IPS-15b (cell line): ENCODE data around the gene PSMB7.

Source experiments
- H3K27me3 ChIP-seq: one replicate; pipeline ENCODE4 v1.6.1; 2013; ENCODE audit warnings: low read length; ENCODE audit not compliant: control insufficient read depth, insufficient read depth
- H3K36me3 ChIP-seq: one replicate; pipeline ENCODE4 v1.6.1; 2013; ENCODE audit warnings: low read length; ENCODE audit not compliant: control insufficient read depth, insufficient read depth
- H3K4me1 ChIP-seq: one replicate; pipeline ENCODE4 v1.6.1; 2013; ENCODE audit warnings: mild to moderate bottlenecking, low read length; ENCODE audit not compliant: control insufficient read depth, insufficient read depth
- H3K4me3 ChIP-seq: one replicate; pipeline ENCODE4 v1.5.1; 2013; ENCODE audit warnings: low read depth, low read length
- H3K9ac ChIP-seq: one replicate; pipeline ENCODE4 v1.6.1; 2013; ENCODE audit warnings: low read depth, mild to moderate bottlenecking, low read length
- H3K9me3 ChIP-seq: one replicate; pipeline ENCODE4 v1.6.1; 2013; ENCODE audit warnings: mild to moderate bottlenecking, low read length; ENCODE audit not compliant: control insufficient read depth, insufficient read depth

The PSMB7 gene

GRCh38 chr9:124344291-124345050 is 70.8 kb downstream of the PSMB7 start:
- no peaks in the 10 kb centered on the region for H3K27me3 ChIP-seq

GRCh38 chr9:124343533-124344290 is 71.5 kb downstream of the PSMB7 start:
- no peaks in the 10 kb centered on the region for H3K27me3 ChIP-seq
- H3K9me3 ChIP-seq: no peaks in the 10 kb centered on the region
- H3K4me1 ChIP-seq: peaks cover 4% of the 10 kb centered on the region
- no peak overlapping the region for H3K4me3 ChIP-seq
- peaks cover 20% of the 10 kb centered on the region for H3K36me3 ChIP-seq
- peak overlapping the region; percentile 26 for H3K9ac ChIP-seq

More at GRCh38 chr9:124344291-124345050, 70.8 kb downstream of the PSMB7 start:
- Histone ChIP-seq H3K4me3 (no peak overlapping the region), H3K4me1 (peaks cover 2% of the 10 kb centered on the region), H3K9ac (no peak overlapping the region), H3K36me3 (peaks cover 20% of the 10 kb centered on the region), H3K9me3 (no peaks in the 10 kb centered on the region)

GRCh38 chr9:124342776-124343485 is 72.3 kb downstream of the PSMB7 start:
- peaks cover 4% of the 10 kb centered on the region for H3K4me1 ChIP-seq
- no peaks in the 10 kb centered on the region for H3K9me3 ChIP-seq
- H3K27me3 ChIP-seq: no peaks in the 10 kb centered on the region
- H3K9ac ChIP-seq: peak overlapping the region; percentile 26
- H3K4me3 ChIP-seq: no peak overlapping the region
- peaks cover 14% of the 10 kb centered on the region for H3K36me3 ChIP-seq

GRCh38 chr9:124342402-124342775 is 72.9 kb downstream of the PSMB7 start:
- Histone ChIP-seq H3K4me3 (no peak overlapping the region), H3K4me1 (peaks cover 4% of the 10 kb centered on the region), H3K27me3 (no peaks in the 10 kb centered on the region), H3K9me3 (no peaks in the 10 kb centered on the region), H3K9ac (no peak overlapping the region), H3K36me3 (peaks cover 11% of the 10 kb centered on the region)

- Histone ChIP-seq H3K4me3 (no peak overlapping the region), H3K9me3 (no peaks in the 10 kb centered on the region), H3K9ac (no peak overlapping the region), H3K4me1 (peaks cover 4% of the 10 kb centered on the region), H3K27me3 (no peaks in the 10 kb centered on the region), H3K36me3 (peaks cover 8% of the 10 kb centered on the region)
These were observed 73.6 kb downstream of the PSMB7 start for GRCh38 chr9:124341455-124342170.

GRCh38 chr9:124340219-124341069 is 74.8 kb downstream of the PSMB7 start:
- no peak overlapping the region for H3K4me3 ChIP-seq
- H3K36me3 ChIP-seq: peaks cover 3% of the 10 kb centered on the region
- H3K9me3 ChIP-seq: no peaks in the 10 kb centered on the region
- no peaks in the 10 kb centered on the region for H3K27me3 ChIP-seq
- H3K9ac ChIP-seq: no peak overlapping the region
- peaks cover 4% of the 10 kb centered on the region for H3K4me1 ChIP-seq

- Histone ChIP-seq H3K9me3 (no peaks in the 10 kb centered on the region), H3K4me3 (no peak overlapping the region), H3K36me3 (no peaks in the 10 kb centered on the region), H3K4me1 (peaks cover 4% of the 10 kb centered on the region), H3K27me3 (no peaks in the 10 kb centered on the region), H3K9ac (no peak overlapping the region)
These were observed 75.6 kb downstream of the PSMB7 start for GRCh38 chr9:124339603-124340146.

GRCh38 chr9:124337562-124337961 is 77.7 kb downstream of the PSMB7 start:
- peaks cover 4% of the 10 kb centered on the region for H3K4me1 ChIP-seq
- no peaks in the 10 kb centered on the region for H3K36me3 ChIP-seq
- H3K4me3 ChIP-seq: no peak overlapping the region

GRCh38 chr9:124335320-124335707 is 79.9 kb downstream of the PSMB7 start:
- no peak overlapping the region for H3K4me3 ChIP-seq
- H3K4me1 ChIP-seq: peaks cover 4% of the 10 kb centered on the region
- H3K9me3 ChIP-seq: no peaks in the 10 kb centered on the region
- no peaks in the 10 kb centered on the region for H3K36me3 ChIP-seq
- no peaks in the 10 kb centered on the region for H3K27me3 ChIP-seq
- H3K9ac ChIP-seq: no peak overlapping the region

More at GRCh38 chr9:124337562-124337961, 77.7 kb downstream of the PSMB7 start:
- Histone ChIP-seq H3K27me3 (no peaks in the 10 kb centered on the region), H3K9me3 (no peaks in the 10 kb centered on the region), H3K9ac (no peak overlapping the region)

- H3K27me3 ChIP-seq: no peaks in the 10 kb centered on the region
- H3K4me1 ChIP-seq: peaks cover 4% of the 10 kb centered on the region
- H3K36me3 ChIP-seq: no peaks in the 10 kb centered on the region
- H3K4me3 ChIP-seq: no peak overlapping the region
- H3K9me3 ChIP-seq: no peaks in the 10 kb centered on the region
- H3K9ac ChIP-seq: no peak overlapping the region
These were observed 80.5 kb downstream of the PSMB7 start for GRCh38 chr9:124334568-124335319.
